HEK293T (cell line): ENCODE results near the gene AP2A2.

Experiments
- BHLHE40 ChIP-seq: fragments of 450-650 bp; IDR thresholded peaks from 2 replicates; pipeline ENCODE4 v1.6.1; 2016; ENCODE audit warnings: mild to moderate bottlenecking, moderate library complexity, borderline replicate concordance
- CTBP1 ChIP-seq: fragments of 450-650 bp; IDR thresholded peaks from 2 replicates; pipeline ENCODE4 v1.6.1; 2016; ENCODE audit warnings: borderline replicate concordance
- ELF4 ChIP-seq: fragments of 450-650 bp; IDR thresholded peaks from 2 replicates; pipeline ENCODE4 v1.6.1; 2017; ENCODE audit warnings: antibody characterized with exemption
- FOXA1 ChIP-seq: fragments of 450-650 bp; IDR thresholded peaks from 2 replicates; pipeline ENCODE4 v1.6.1; 2016; ENCODE audit warnings: mild to moderate bottlenecking
- FOXK2 ChIP-seq: fragments of 450-650 bp; IDR thresholded peaks from 2 replicates; pipeline ENCODE4 v1.6.1; 2016; ENCODE audit warnings: mild to moderate bottlenecking
- FOXM1 ChIP-seq: fragments of 450-650 bp; IDR thresholded peaks from 2 replicates; pipeline ENCODE4 v1.6.1; 2017; ENCODE audit warnings: mild to moderate bottlenecking, borderline replicate concordance
- HDGF ChIP-seq: fragments of 450-650 bp; IDR thresholded peaks from 2 replicates; pipeline ENCODE4 v1.6.1; 2017; ENCODE audit warnings: antibody characterized with exemption, borderline replicate concordance
- L3MBTL2 ChIP-seq: fragments of 450-650 bp; conservative IDR thresholded peaks from 2 replicates; pipeline ENCODE4 v1.6.1; 2016; ENCODE audit warnings: mild to moderate bottlenecking
- LEF1 ChIP-seq: fragments of 450-650 bp; IDR thresholded peaks from 2 replicates; pipeline ENCODE4 v1.6.1; 2017; ENCODE audit warnings: mild to moderate bottlenecking, borderline replicate concordance
- PKNOX1 ChIP-seq: fragments of 450-650 bp; IDR thresholded peaks from 2 replicates; pipeline ENCODE4 v1.6.1; 2016
- SP1 ChIP-seq: fragments of 450-650 bp; IDR thresholded peaks from 2 replicates; pipeline ENCODE4 v1.6.1; 2017
- SUZ12 ChIP-seq: fragments of 450-650 bp; IDR thresholded peaks from 2 replicates; pipeline ENCODE4 v1.6.1; 2016; ENCODE audit warnings: mild to moderate bottlenecking
- ZNF384 ChIP-seq: fragments of 450-650 bp; IDR thresholded peaks from 2 replicates; pipeline ENCODE4 v1.6.1; 2016

GRCh38 chr11:985406-985805, 59.7 kb downstream of the AP2A2 start:
- TF ChIP-seq BHLHE40 (no peak), LEF1 (no peak), FOXK2 (no peak), SP1 (no peak), L3MBTL2 (no peak), ELF4 (no peak), PKNOX1 (no peak), SUZ12 (no peak), FOXM1 (no peak), CTBP1 (no peak), HDGF (no peak), FOXA1 (no peak), ZNF384 (no peak)
